Activated CD4-positive, alpha-beta T cell treated with anti-CD3 and anti-CD28 coated beads, Interleukin-2, amount 10 ng/mL, durations not matched to agents 24 days and 14 days (primary cell): ENCODE measurements around the gene ZBTB40. TPM values are rescaled to one million over a fixed set of nuclear protein-coding genes. Genes with fewer than 3 reads are reported as not detected.

Source experiments
- DNase-seq: peaks from one replicate; pipeline ENCODE4 v3.0.0; 2022
- H3K27ac Mint-ChIP-seq: one replicate; pipeline ENCODE4 v1.8.0; 2022; ENCODE audit warnings: mild to moderate bottlenecking, mixed read lengths
- H3K27me3 Mint-ChIP-seq: one replicate; pipeline ENCODE4 v1.8.0; 2022; ENCODE audit warnings: mixed read lengths
- H3K36me3 Mint-ChIP-seq: one replicate; pipeline ENCODE4 v1.8.0; 2022; ENCODE audit warnings: low read depth, mild to moderate bottlenecking, mixed read lengths
- H3K4me1 Mint-ChIP-seq: one replicate; pipeline ENCODE4 v1.8.0; 2021; ENCODE audit warnings: mixed read lengths
- H3K4me3 Mint-ChIP-seq: one replicate; pipeline ENCODE4 v1.8.0; 2022; ENCODE audit warnings: mild to moderate bottlenecking, moderate library complexity, mixed read lengths
- H3K9me3 Mint-ChIP-seq: one replicate; pipeline ENCODE4 v1.8.0; 2021; ENCODE audit warnings: mixed read lengths
- intact Hi-C: fragments of 100-400 bp; cut with micrococcal nuclease; formaldehyde crosslinking; loops from one replicate; pipeline ENCODE4 v1.15.1; 2023
- total RNA-seq: library from RNA; stranded (reverse); gene quantifications from 2 replicates; pipeline ENCODE4 v1.2.3, GENCODE V29; 2022

Gene ZBTB40
- total RNA-seq, 1 donor from 2014 or later: 19.0 TPM

GRCh38 chr1:22547186-22547817 is 95.7 kb downstream of the ZBTB40 start:
- Mint-ChIP-seq H3K36me3 (no peaks in the 10 kb centered on the region), H3K4me1 (no peaks in the 10 kb centered on the region), H3K27me3 (peaks cover 20% of the 10 kb centered on the region), H3K4me3 (no peak overlapping the region), H3K27ac (no peak overlapping the region), H3K9me3 (no peaks in the 10 kb centered on the region)
- DNase-seq: no peak
- intact Hi-C loops: no loop called here

DNA sequence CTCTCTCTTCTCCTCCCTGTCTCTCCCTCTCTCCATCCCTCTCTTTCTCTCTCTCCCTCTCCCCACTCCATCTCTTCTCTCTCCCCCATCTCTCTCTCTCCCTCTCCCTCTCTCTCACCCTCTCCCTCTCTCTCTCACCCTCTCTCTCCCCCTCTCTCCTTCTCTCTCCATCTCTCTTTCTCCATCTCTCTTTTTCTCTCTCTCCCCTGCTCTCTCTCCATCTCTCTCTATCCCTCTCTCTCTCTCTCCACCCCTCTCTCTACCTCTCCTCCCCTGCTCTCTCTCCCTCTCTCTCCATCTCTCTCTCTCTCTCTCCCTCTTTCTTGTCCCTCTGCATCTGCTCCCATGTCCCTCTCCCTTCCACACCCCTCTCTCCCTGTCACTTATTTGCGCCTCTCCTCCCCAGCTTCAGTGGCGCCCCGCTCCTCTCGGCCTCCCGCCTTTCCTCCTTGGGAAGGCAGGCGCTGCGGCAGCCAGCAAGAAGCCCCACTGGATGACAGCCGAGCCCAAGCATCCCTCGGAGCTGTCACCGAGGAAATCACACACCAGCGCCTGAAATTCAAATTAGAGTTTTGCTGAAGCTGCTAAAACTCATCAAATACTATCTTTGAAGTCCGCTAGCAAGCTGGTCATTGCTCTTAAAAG is 96.3 kb downstream of the ZBTB40 start:
- H3K27me3 Mint-ChIP-seq: peaks cover 20% of the 10 kb centered on the region
- H3K36me3 Mint-ChIP-seq: no peaks in the 10 kb centered on the region
- intact Hi-C loops: no loop called here
- no peak for DNase-seq
- H3K9me3 Mint-ChIP-seq: no peaks in the 10 kb centered on the region
- H3K27ac Mint-ChIP-seq: no peak overlapping the region
- H3K4me3 Mint-ChIP-seq: no peak overlapping the region
- no peaks in the 10 kb centered on the region for H3K4me1 Mint-ChIP-seq

- Mint-ChIP-seq H3K27me3 (peaks cover 25% of the 10 kb centered on the region), H3K27ac (no peak overlapping the region), H3K4me1 (peaks cover 2% of the 10 kb centered on the region), H3K4me3 (no peak overlapping the region), H3K36me3 (no peaks in the 10 kb centered on the region), H3K9me3 (no peaks in the 10 kb centered on the region)
- no peak for DNase-seq
- intact Hi-C loops: no loop called here
Observed at GRCh38 chr1:22550021-22550420, 98.4 kb downstream of the ZBTB40 start.

DNA sequence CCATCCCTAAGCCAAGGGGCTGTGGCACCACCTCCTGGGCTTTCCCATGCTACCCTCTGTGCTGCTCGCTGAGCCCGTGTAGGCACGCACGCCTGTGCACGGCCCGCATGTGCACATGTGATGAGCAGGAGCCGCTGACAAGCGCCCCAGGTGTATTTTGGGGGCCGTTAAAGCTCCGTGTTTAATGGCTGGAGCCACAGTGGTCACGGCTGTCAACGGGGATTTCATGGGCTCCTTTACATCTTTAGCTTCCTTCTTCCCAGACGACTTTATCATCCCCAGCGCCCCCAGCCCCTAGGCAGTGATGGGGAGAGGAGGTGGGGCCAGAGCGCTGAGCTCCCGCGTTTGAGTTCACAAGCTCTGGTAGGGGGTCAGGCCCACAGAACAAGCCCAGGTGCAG is 99.9 kb downstream of the ZBTB40 start:
- Mint-ChIP-seq H3K27ac (no peak overlapping the region), H3K4me3 (no peak overlapping the region), H3K9me3 (no peaks in the 10 kb centered on the region), H3K36me3 (no peaks in the 10 kb centered on the region), H3K27me3 (peaks cover 32% of the 10 kb centered on the region), H3K4me1 (peaks cover 3% of the 10 kb centered on the region)
- intact Hi-C loops: no loop called here
- no peak for DNase-seq

DNA sequence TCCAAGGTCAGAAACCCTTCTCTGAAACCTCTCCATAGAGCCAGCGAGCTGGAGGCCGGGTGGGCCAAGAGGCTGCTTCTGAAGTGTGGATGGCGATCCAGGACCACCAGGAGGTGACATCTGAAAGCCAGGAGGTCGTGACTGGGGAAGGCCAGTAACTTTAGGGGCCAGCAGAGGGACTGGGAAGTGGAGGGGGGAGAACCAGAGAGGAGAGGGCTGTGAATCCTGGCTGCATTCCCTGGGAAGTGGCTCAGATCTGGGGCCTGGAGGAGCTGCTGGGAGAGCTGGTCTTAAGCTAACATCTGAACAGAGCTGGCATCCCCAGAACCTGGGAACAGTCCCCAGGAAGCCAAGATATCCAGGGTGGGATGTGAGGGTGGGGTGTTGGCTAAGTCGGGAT is 100.4 kb downstream of the ZBTB40 start:
- H3K27ac Mint-ChIP-seq: no peak overlapping the region
- no peak for DNase-seq
- H3K36me3 Mint-ChIP-seq: no peaks in the 10 kb centered on the region
- no peak overlapping the region for H3K4me3 Mint-ChIP-seq
- intact Hi-C loops: no loop called here
- peaks cover 33% of the 10 kb centered on the region for H3K27me3 Mint-ChIP-seq
- no peaks in the 10 kb centered on the region for H3K9me3 Mint-ChIP-seq
- H3K4me1 Mint-ChIP-seq: peaks cover 3% of the 10 kb centered on the region

DNA sequence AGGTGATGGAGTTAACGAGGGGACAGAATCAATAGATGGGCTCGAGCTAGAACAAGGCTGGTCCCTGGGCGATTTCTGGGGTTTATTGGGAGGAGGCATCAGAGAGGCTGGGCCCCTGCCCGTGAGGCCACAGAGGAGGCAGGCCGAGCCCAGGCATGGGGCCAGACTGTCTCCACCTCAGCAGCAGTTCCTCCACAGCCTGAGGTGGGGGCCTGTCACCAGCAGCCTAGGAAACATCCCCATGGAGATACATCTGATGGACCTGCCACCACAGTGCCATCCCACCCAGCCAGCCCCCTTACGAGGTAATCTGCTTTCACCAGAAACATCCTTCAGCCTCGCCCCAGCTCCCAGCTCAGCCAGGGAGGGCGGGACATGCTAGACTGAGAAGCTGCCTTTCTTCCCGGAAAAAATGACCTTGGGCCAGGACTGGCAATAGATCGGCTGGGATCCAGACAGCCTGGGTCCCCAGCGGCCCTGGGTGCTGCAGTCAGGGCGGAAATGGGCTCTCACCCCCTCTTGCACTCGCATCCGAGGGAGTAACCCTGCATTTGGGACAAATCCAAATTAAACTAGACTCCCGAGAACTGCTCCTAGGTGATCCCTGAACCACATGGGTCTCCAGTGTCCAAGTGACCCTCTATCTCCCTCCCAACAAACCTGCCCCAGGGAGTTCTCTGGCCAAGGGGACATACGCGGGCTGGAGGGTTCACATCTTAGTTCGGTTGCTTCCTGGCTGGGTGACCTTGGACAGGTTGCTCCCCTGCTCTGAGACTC is 101.6 kb downstream of the ZBTB40 start:
- Mint-ChIP-seq H3K27ac (no peak overlapping the region), H3K27me3 (peaks cover 26% of the 10 kb centered on the region), H3K4me3 (no peak overlapping the region), H3K9me3 (no peaks in the 10 kb centered on the region), H3K36me3 (no peaks in the 10 kb centered on the region), H3K4me1 (peaks cover 3% of the 10 kb centered on the region)
- DNase-seq: no peak
- intact Hi-C loops: no loop called here

DNA sequence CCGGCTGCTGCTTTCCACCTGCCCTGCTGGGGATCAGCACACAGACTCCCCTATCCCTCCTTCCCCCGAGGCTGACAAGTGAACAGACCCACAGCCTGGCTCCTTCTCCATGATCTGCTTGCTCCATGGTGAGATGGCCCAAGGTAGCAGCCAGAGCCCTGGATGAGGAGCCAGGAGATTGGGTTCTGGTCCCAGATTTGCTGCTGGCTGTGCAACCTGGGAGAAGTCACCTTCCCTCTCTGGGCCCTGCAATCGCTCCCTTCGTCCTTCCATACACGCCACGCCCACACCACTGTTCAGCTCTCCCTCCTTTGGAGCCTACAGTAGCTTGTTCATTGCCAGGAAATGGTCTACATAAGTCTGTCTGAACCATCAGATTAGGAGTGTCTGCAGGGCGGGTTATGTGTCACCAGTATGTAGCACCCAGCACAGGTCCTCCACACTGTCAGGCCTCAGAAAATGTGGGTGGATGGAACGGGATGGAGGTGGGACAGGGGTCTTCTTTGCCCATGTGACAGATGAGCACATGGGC is 102.4 kb downstream of the ZBTB40 start:
- no peak for DNase-seq
- H3K4me3 Mint-ChIP-seq: no peak overlapping the region
- no peaks in the 10 kb centered on the region for H3K9me3 Mint-ChIP-seq
- no peaks in the 10 kb centered on the region for H3K36me3 Mint-ChIP-seq
- peaks cover 22% of the 10 kb centered on the region for H3K27me3 Mint-ChIP-seq
- peaks cover 3% of the 10 kb centered on the region for H3K4me1 Mint-ChIP-seq
- no peak overlapping the region for H3K27ac Mint-ChIP-seq
- intact Hi-C loops: no loop called here

DNA sequence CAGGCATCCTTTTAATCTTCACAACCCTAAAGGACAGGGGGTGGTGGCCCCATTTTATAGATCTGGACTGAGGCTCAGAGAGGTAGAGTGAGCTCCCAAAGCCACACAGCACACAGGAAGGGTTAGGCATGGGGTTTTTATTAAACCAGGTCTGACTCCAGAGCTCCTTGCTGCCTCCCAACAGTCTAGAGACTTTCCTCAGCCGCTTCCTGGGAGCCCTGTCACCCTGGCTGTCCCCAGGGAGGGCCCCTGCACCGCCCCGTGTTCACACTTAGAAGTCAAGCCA is 103.7 kb downstream of the ZBTB40 start:
- peaks cover 24% of the 10 kb centered on the region for H3K27me3 Mint-ChIP-seq
- no peak overlapping the region for H3K27ac Mint-ChIP-seq
- H3K9me3 Mint-ChIP-seq: no peaks in the 10 kb centered on the region
- peaks cover 3% of the 10 kb centered on the region for H3K4me1 Mint-ChIP-seq
- H3K4me3 Mint-ChIP-seq: no peak overlapping the region
- H3K36me3 Mint-ChIP-seq: no peaks in the 10 kb centered on the region
- intact Hi-C loops: no loop called here
- DNase-seq: no peak

GRCh38 chr1:22556391-22557104 is 104.9 kb downstream of the ZBTB40 start:
- no peak for DNase-seq
- Mint-ChIP-seq H3K27ac (no peak overlapping the region), H3K4me1 (peaks cover 3% of the 10 kb centered on the region), H3K4me3 (no peak overlapping the region), H3K36me3 (no peaks in the 10 kb centered on the region), H3K27me3 (peaks cover 32% of the 10 kb centered on the region), H3K9me3 (no peaks in the 10 kb centered on the region)
- intact Hi-C loops: no loop called here

- no peaks in the 10 kb centered on the region for H3K9me3 Mint-ChIP-seq
- H3K4me3 Mint-ChIP-seq: no peak overlapping the region
- no peak for DNase-seq
- H3K4me1 Mint-ChIP-seq: peaks cover 3% of the 10 kb centered on the region
- no peak overlapping the region for H3K27ac Mint-ChIP-seq
- intact Hi-C loops: no loop called here
- no peaks in the 10 kb centered on the region for H3K36me3 Mint-ChIP-seq
- peaks cover 40% of the 10 kb centered on the region for H3K27me3 Mint-ChIP-seq
Observed at GRCh38 chr1:22557341-22557950, 105.8 kb downstream of the ZBTB40 start.

GRCh38 chr1:22562584-22563583 is 111.2 kb downstream of the ZBTB40 start, which contains the start of gene EPHA8:
Gene EPHA8 (plus strand): TSS chr1:22563489. CDS start chr1:22563636, 147 bp downstream.
- Mint-ChIP-seq H3K4me3 (no peak within 1 kb of the TSS), H3K4me1 (no peaks in the 10 kb centered on the region), H3K27ac (no peak within 1 kb of the TSS), H3K27me3 (peaks cover 41% of the 10 kb centered on the region), H3K9me3 (no peaks in the 10 kb centered on the region), H3K36me3 (no peaks in the 10 kb centered on the region)
- intact Hi-C loops: no loop called here
- DNase-seq: no peak

DNA sequence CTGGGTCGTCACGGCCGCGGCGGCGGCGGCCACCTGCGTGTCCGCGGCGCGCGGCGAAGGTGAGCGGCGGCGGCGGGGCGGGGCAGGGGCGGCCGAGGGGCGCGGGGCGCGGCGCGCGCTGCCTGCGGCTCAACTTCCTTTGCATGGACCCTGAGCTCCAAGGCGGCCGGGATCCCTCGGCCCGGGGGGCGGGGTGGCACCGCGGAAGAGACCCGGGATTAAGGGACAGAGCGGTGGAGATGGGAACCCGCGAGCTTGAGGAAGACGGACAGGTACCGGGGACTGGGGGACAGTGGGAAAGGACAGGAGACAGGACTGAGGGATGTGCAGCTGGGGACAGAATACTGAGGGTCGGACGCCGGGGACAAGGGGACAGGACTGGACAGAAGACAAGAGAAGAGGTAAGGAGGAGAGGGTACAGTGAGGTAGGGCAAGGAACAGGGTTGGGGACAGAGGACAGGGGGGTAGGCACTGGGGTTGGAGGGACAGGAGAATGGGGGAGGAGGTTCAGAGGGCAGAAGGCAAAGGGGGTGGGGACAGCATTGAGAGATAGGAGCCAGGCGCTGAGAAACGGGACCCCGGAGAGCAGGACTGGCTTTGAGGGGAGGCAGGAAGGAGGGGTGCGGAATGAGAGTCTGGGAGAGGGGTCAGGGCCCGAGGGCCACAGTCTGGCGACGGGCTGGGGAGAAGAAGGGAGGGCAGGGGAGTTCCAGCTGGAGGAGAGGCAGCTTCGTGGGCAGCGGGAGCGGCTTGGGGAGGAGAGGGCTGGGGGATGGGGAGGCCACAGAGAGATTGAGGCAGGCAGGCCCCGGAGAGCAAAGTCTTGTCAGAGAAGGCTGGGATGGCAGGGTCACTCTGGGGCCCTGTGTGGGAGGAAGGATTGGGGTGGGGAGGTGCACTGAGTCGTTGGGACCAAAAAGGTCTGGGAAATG is 112.3 kb downstream of the ZBTB40 start:
- H3K27me3 Mint-ChIP-seq: peaks cover 41% of the 10 kb centered on the region
- H3K27ac Mint-ChIP-seq: no peak overlapping the region

More for the DNA sequence above, 112.3 kb downstream of the ZBTB40 start:
- DNase-seq: no peak
- no peaks in the 10 kb centered on the region for H3K36me3 Mint-ChIP-seq
- no peaks in the 10 kb centered on the region for H3K4me1 Mint-ChIP-seq
- no peak overlapping the region for H3K4me3 Mint-ChIP-seq
- intact Hi-C loops: no loop called here
- no peaks in the 10 kb centered on the region for H3K9me3 Mint-ChIP-seq
